WTC11 (cell line): ENCODE data around the gene RING1. TPM values are rescaled to one million over a fixed set of nuclear protein-coding genes. Genes with fewer than 3 reads are reported as not detected.

Source experiments
- ATAC-seq: fragments of 200-7000 bp; cut with Tn5 transposase; 2 replicates; pipeline ENCODE4 v1.10.0; 2021; ENCODE audit warnings: mild to moderate bottlenecking, moderate library complexity
- CTCF ChIA-PET: fragments of 300-600 bp; sonication (Branson Sonifier 250); formaldehyde crosslinking; loops from one replicate; lab custom pipeline; 2021; ENCODE audit warnings: antibody characterized with exemption; lab: Charles Lee
- POLR2A ChIA-PET: fragments of 350-600 bp; sonication (Branson Sonifier 250); formaldehyde crosslinking; loops from one replicate; lab custom pipeline; 2021; ENCODE audit warnings: antibody characterized with exemption; lab: Charles Lee
- DNase-seq: peaks from one replicate; pipeline ENCODE4 v3.0.0; 2021; ENCODE audit warnings: low spot score
- H3K27ac Mint-ChIP-seq: 2 replicates; pipeline ENCODE4 v1.8.0; 2021; ENCODE audit warnings: mixed read lengths
- H3K27me3 Mint-ChIP-seq: 2 replicates; pipeline ENCODE4 v1.8.0; 2021; ENCODE audit warnings: low read depth, mild to moderate bottlenecking, moderate library complexity, mixed read lengths
- H3K36me3 Mint-ChIP-seq: 2 replicates; pipeline ENCODE4 v1.8.0; 2021; ENCODE audit warnings: mixed read lengths
- H3K4me1 Mint-ChIP-seq: 2 replicates; pipeline ENCODE4 v1.8.0; 2022; ENCODE audit warnings: mixed read lengths
- H3K4me3 Mint-ChIP-seq: 2 replicates; pipeline ENCODE4 v1.8.0; 2021; ENCODE audit warnings: mild to moderate bottlenecking, moderate library complexity, mixed read lengths
- H3K9me3 Mint-ChIP-seq: 2 replicates; pipeline ENCODE4 v1.8.0; 2021; ENCODE audit warnings: mixed read lengths
- ATF1 ChIP-seq: sonication (generic); formaldehyde crosslinking; IDR thresholded peaks from 2 replicates; pipeline ENCODE4 v1.8.1; 2023; ENCODE audit warnings: mild to moderate bottlenecking, moderate library complexity, missing genetic modification reagents
- EMX1 ChIP-seq: fragments of 250-450 bp; sonication (Bioruptor Pico); IDR thresholded peaks from 2 replicates; pipeline ENCODE4 v1.8.0; 2021; ENCODE audit warnings: mild to moderate bottlenecking
- KAT7 ChIP-seq: sonication (generic); formaldehyde crosslinking; IDR thresholded peaks from 2 replicates; pipeline ENCODE4 v1.8.1; 2023; ENCODE audit warnings: missing genetic modification reagents, mild to moderate bottlenecking, borderline replicate concordance
- NFE2L1 ChIP-seq: sonication (generic); formaldehyde crosslinking; IDR thresholded peaks from 2 replicates; pipeline ENCODE4 v1.8.1; 2023; ENCODE audit warnings: missing genetic modification reagents
- NR1H2 ChIP-seq: sonication (generic); formaldehyde crosslinking; IDR thresholded peaks from 2 replicates; pipeline ENCODE4 v1.9.0; 2021; ENCODE audit warnings: mild to moderate bottlenecking, moderate library complexity, missing genetic modification reagents
- OVOL2 ChIP-seq: fragments of 250-450 bp; sonication (Bioruptor Pico); IDR thresholded peaks from 2 replicates; pipeline ENCODE4 v1.9.0; 2021; ENCODE audit warnings: mild to moderate bottlenecking, borderline replicate concordance
- SOX15 ChIP-seq: fragments of 250-450 bp; sonication (Bioruptor Pico); IDR thresholded peaks from 2 replicates; pipeline ENCODE4 v1.9.0; 2021; ENCODE audit warnings: mild to moderate bottlenecking
- TCF7 ChIP-seq: sonication (generic); formaldehyde crosslinking; IDR thresholded peaks from 2 replicates; pipeline ENCODE4 v1.8.0; 2022; ENCODE audit warnings: mild to moderate bottlenecking, low read depth, missing genetic modification reagents, moderate library complexity
- TEAD1 ChIP-seq: sonication (generic); formaldehyde crosslinking; IDR thresholded peaks from 2 replicates; pipeline ENCODE4 v1.8.0; 2022; ENCODE audit warnings: mild to moderate bottlenecking, missing genetic modification reagents
- TP53 ChIP-seq: sonication (generic); formaldehyde crosslinking; IDR thresholded peaks from 2 replicates; pipeline ENCODE4 v1.8.1; 2023; ENCODE audit warnings: mild to moderate bottlenecking, missing genetic modification reagents
- ZNF138 ChIP-seq: sonication (generic); formaldehyde crosslinking; conservative IDR thresholded peaks from 2 replicates; pipeline ENCODE4 v1.8.1; 2022; ENCODE audit warnings: mild to moderate bottlenecking, moderate library complexity, missing genetic modification reagents
- ZNF232 ChIP-seq: sonication (generic); formaldehyde crosslinking; IDR thresholded peaks from 2 replicates; pipeline ENCODE4 v1.8.0; 2022; ENCODE audit warnings: mild to moderate bottlenecking, missing genetic modification reagents
- ZNF263 ChIP-seq: sonication (generic); formaldehyde crosslinking; IDR thresholded peaks from 2 replicates; pipeline ENCODE4 v1.8.1; 2022; ENCODE audit warnings: low read depth, mild to moderate bottlenecking, moderate library complexity, missing genetic modification reagents
- ZNF416 ChIP-seq: fragments of 250-450 bp; sonication (Bioruptor Pico); IDR thresholded peaks from 2 replicates; pipeline ENCODE4 v1.9.0; 2021; ENCODE audit warnings: mild to moderate bottlenecking, inconsistent platforms
- ZNF671 ChIP-seq: fragments of 250-450 bp; sonication (Bioruptor Pico); IDR thresholded peaks from 2 replicates; pipeline ENCODE4 v1.8.0; 2021; ENCODE audit warnings: mild to moderate bottlenecking
- total RNA-seq: library from RNA; stranded (reverse); gene quantifications from 3 replicates; pipeline ENCODE4 v1.2.3, GENCODE V29; 2021
- TF ChIP-seq, protein P1 (sequence below): fragments of 250-450 bp; sonication (Bioruptor Pico); IDR thresholded peaks from 2 replicates; pipeline ENCODE4 v1.9.0; 2021; ENCODE audit warnings: mild to moderate bottlenecking, borderline replicate concordance
- TF ChIP-seq, protein P2 (sequence below): sonication (generic); formaldehyde crosslinking; IDR thresholded peaks from 2 replicates; pipeline ENCODE4 v1.8.1; 2023; ENCODE audit warnings: mild to moderate bottlenecking, missing genetic modification reagents, moderate library complexity
- TF ChIP-seq, protein P3 (sequence below): sonication (generic); formaldehyde crosslinking; IDR thresholded peaks from 2 replicates; pipeline ENCODE4 v1.8.1; 2023; ENCODE audit warnings: mild to moderate bottlenecking, missing genetic modification reagents
- TF ChIP-seq, protein P4 (sequence below): sonication (generic); formaldehyde crosslinking; IDR thresholded peaks from 2 replicates; pipeline ENCODE4 v1.8.1; 2022; ENCODE audit warnings: mild to moderate bottlenecking, missing genetic modification reagents, moderate library complexity, borderline replicate concordance
- TF ChIP-seq, protein P5 (sequence below): fragments of 250-450 bp; sonication (Bioruptor Pico); IDR thresholded peaks from 2 replicates; pipeline ENCODE4 v1.9.0; 2021; ENCODE audit warnings: mild to moderate bottlenecking
- TF ChIP-seq, protein P6 (sequence below): sonication (generic); formaldehyde crosslinking; conservative IDR thresholded peaks from 2 replicates; pipeline ENCODE4 v1.8.1; 2023; ENCODE audit warnings: mild to moderate bottlenecking, low read depth, missing genetic modification reagents, moderate library complexity
- TF ChIP-seq, protein P7 (sequence below): sonication (generic); formaldehyde crosslinking; IDR thresholded peaks from 2 replicates; pipeline ENCODE4 v1.8.1; 2023; ENCODE audit warnings: mild to moderate bottlenecking, moderate library complexity, missing genetic modification reagents

RING1 gene
- total RNA-seq, 1 experiment from 2014 or later = 26.6 TPM

DNA sequence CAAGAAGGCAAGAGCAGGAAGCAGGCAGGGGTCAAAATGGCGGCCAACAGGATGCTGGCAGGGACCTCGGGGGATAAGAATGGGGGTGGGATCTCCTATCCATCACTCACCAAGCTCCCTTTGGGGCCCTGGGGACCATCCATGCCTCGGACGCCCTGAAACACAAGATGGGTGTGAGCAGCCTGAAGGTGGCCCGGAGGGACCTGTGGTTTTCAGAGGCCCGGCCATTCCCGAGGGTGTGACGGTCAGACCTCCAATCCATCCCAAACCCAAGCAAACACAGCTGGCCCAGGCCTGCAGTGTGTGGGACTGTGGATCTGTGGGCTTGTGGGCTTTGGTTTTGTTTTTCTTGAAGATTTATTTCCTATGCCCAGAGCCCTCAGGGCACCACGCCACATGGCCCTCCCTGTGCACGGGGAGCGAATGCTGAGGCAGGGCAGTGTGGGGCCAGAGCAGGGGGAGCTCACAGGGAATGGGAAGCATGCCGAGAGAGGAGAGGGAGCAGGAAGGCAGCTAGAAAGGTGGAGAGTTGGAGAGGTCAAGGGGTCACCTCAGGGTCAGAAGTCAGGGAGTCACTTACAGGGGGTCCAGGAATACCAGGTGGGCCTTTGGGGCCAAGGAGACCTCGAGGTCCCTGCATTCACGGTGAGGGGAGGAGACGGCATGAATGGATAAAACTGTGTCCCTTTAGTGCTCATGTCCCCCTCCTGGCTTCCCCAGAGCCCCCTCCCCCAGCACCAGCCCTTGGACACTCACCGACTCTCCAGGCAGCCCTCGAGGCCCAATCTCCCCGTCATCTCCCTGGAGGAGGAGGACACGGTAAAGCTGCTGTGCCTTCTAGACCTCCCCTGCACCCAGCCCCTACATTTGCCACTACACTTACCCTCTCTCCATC lies 30.5 kb upstream of the RING1 start (continued):
- TF ChIP-seq, protein P1, sequence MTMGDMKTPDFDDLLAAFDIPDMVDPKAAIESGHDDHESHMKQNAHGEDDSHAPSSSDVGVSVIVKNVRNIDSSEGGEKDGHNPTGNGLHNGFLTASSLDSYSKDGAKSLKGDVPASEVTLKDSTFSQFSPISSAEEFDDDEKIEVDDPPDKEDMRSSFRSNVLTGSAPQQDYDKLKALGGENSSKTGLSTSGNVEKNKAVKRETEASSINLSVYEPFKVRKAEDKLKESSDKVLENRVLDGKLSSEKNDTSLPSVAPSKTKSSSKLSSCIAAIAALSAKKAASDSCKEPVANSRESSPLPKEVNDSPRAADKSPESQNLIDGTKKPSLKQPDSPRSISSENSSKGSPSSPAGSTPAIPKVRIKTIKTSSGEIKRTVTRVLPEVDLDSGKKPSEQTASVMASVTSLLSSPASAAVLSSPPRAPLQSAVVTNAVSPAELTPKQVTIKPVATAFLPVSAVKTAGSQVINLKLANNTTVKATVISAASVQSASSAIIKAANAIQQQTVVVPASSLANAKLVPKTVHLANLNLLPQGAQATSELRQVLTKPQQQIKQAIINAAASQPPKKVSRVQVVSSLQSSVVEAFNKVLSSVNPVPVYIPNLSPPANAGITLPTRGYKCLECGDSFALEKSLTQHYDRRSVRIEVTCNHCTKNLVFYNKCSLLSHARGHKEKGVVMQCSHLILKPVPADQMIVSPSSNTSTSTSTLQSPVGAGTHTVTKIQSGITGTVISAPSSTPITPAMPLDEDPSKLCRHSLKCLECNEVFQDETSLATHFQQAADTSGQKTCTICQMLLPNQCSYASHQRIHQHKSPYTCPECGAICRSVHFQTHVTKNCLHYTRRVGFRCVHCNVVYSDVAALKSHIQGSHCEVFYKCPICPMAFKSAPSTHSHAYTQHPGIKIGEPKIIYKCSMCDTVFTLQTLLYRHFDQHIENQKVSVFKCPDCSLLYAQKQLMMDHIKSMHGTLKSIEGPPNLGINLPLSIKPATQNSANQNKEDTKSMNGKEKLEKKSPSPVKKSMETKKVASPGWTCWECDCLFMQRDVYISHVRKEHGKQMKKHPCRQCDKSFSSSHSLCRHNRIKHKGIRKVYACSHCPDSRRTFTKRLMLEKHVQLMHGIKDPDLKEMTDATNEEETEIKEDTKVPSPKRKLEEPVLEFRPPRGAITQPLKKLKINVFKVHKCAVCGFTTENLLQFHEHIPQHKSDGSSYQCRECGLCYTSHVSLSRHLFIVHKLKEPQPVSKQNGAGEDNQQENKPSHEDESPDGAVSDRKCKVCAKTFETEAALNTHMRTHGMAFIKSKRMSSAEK (CRISPR knock-in tag) = no peak
- TF ChIP-seq KAT7 = no peak
- no peak for TF ChIP-seq ZNF138 (CRISPR knock-in tag)
- no peak for TF ChIP-seq ZNF416
- no peak for TF ChIP-seq ZNF263 (CRISPR knock-in tag)
- TF ChIP-seq, protein P2, sequence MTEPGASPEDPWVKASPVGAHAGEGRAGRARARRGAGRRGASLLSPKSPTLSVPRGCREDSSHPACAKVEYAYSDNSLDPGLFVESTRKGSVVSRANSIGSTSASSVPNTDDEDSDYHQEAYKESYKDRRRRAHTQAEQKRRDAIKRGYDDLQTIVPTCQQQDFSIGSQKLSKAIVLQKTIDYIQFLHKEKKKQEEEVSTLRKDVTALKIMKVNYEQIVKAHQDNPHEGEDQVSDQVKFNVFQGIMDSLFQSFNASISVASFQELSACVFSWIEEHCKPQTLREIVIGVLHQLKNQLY (CRISPR knock-in tag) = no peak
- TF ChIP-seq EMX1 (CRISPR knock-in tag) = no peak
- TF ChIP-seq NR1H2 (CRISPR knock-in tag) = no peak
- no peak for TF ChIP-seq ATF1 (CRISPR knock-in tag)
- no peak for TF ChIP-seq ZNF671
- no peak for TF ChIP-seq OVOL2
- no peak for TF ChIP-seq TCF7 (CRISPR knock-in tag)

DNA sequence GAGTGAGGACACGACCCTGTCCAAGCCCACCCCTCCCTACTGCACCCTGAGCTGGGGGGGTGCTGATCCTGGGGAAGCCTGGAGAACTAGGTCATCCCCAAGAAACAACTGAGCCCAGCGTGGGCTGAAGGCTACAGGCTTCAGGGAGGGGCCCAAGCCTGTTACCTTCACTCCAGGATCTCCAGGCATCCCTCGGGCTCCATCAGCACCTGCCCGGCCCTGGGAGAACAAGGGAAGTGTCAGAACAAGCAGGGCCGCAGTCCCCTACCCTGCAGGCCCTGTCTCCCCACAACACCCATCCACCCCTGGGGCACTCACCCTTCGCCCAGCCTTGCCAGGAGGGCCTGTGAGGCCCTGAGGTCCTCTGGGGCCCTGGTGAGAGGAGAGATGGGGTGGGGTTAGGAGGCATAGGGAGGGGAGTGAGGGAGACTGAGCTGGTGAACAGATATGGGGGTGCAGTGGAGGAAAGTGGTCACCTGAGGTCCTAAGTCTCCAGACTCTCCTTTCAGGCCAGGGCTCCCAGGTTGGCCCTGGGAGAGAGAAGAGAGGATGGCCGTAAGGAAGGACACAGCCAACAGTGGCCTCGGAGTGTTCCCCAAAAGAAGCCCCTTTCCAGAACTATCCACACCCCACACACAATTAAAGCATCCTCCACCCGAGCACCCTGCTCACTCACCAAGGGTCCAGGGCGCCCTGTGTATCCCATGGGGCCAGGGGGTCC lies 29.4 kb upstream of the RING1 start:
- CTCF ChIA-PET = interaction anchor here (1.8 kb wide), 1 partner anchor 70 kb away, joined by 4 read pairs; no protein-coding TSS in a partner anchor
- POLR2A ChIA-PET = no interaction called here
- ATAC-seq = no peak
- H3K27ac Mint-ChIP-seq = no peak overlapping the region
- H3K9me3 Mint-ChIP-seq = peaks cover 13% of the 10 kb centered on the region
- DNase-seq = no peak
- peaks cover 3% of the 10 kb centered on the region for H3K4me1 Mint-ChIP-seq
- H3K4me3 Mint-ChIP-seq = no peak overlapping the region
- peaks cover 14% of the 10 kb centered on the region; the same call in 1 of the 2 replicates for H3K27me3 Mint-ChIP-seq
- H3K36me3 Mint-ChIP-seq = no peaks in the 10 kb centered on the region
- TF ChIP-seq SOX15 (CRISPR knock-in tag) (no peak), ZNF263 (CRISPR knock-in tag) (no peak), TP53 (no peak), NFE2L1 (CRISPR knock-in tag) (no peak), ZNF232 (CRISPR knock-in tag) (no peak), TEAD1 (CRISPR knock-in tag) (no peak), ZNF138 (CRISPR knock-in tag) (no peak)
- TF ChIP-seq, protein P3, sequence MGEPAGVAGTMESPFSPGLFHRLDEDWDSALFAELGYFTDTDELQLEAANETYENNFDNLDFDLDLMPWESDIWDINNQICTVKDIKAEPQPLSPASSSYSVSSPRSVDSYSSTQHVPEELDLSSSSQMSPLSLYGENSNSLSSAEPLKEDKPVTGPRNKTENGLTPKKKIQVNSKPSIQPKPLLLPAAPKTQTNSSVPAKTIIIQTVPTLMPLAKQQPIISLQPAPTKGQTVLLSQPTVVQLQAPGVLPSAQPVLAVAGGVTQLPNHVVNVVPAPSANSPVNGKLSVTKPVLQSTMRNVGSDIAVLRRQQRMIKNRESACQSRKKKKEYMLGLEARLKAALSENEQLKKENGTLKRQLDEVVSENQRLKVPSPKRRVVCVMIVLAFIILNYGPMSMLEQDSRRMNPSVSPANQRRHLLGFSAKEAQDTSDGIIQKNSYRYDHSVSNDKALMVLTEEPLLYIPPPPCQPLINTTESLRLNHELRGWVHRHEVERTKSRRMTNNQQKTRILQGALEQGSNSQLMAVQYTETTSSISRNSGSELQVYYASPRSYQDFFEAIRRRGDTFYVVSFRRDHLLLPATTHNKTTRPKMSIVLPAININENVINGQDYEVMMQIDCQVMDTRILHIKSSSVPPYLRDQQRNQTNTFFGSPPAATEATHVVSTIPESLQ (CRISPR knock-in tag) = no peak
- TF ChIP-seq, protein P4, sequence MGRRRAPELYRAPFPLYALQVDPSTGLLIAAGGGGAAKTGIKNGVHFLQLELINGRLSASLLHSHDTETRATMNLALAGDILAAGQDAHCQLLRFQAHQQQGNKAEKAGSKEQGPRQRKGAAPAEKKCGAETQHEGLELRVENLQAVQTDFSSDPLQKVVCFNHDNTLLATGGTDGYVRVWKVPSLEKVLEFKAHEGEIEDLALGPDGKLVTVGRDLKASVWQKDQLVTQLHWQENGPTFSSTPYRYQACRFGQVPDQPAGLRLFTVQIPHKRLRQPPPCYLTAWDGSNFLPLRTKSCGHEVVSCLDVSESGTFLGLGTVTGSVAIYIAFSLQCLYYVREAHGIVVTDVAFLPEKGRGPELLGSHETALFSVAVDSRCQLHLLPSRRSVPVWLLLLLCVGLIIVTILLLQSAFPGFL (CRISPR knock-in tag) = no peak
- TF ChIP-seq, protein P5, sequence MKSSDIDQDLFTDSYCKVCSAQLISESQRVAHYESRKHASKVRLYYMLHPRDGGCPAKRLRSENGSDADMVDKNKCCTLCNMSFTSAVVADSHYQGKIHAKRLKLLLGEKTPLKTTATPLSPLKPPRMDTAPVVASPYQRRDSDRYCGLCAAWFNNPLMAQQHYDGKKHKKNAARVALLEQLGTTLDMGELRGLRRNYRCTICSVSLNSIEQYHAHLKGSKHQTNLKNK = no peak
- TF ChIP-seq, protein P6, sequence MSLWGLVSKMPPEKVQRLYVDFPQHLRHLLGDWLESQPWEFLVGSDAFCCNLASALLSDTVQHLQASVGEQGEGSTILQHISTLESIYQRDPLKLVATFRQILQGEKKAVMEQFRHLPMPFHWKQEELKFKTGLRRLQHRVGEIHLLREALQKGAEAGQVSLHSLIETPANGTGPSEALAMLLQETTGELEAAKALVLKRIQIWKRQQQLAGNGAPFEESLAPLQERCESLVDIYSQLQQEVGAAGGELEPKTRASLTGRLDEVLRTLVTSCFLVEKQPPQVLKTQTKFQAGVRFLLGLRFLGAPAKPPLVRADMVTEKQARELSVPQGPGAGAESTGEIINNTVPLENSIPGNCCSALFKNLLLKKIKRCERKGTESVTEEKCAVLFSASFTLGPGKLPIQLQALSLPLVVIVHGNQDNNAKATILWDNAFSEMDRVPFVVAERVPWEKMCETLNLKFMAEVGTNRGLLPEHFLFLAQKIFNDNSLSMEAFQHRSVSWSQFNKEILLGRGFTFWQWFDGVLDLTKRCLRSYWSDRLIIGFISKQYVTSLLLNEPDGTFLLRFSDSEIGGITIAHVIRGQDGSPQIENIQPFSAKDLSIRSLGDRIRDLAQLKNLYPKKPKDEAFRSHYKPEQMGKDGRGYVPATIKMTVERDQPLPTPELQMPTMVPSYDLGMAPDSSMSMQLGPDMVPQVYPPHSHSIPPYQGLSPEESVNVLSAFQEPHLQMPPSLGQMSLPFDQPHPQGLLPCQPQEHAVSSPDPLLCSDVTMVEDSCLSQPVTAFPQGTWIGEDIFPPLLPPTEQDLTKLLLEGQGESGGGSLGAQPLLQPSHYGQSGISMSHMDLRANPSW = no peak
- TF ChIP-seq, protein P7, sequence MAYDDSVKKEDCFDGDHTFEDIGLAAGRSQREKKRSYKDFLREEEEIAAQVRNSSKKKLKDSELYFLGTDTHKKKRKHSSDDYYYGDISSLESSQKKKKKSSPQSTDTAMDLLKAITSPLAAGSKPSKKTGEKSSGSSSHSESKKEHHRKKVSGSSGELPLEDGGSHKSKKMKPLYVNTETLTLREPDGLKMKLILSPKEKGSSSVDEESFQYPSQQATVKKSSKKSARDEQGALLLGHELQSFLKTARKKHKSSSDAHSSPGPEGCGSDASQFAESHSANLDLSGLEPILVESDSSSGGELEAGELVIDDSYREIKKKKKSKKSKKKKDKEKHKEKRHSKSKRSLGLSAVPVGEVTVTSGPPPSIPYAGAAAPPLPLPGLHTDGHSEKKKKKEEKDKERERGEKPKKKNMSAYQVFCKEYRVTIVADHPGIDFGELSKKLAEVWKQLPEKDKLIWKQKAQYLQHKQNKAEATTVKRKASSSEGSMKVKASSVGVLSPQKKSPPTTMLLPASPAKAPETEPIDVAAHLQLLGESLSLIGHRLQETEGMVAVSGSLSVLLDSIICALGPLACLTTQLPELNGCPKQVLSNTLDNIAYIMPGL (CRISPR knock-in tag) = no peak
